Mucosa of rectum (tissue), 2 donors: ENCODE results near the gene AP2A2.

ENCODE experiments used
- H3K27ac ChIP-seq, 2 donors: one replicate each; pipeline ENCODE4 v1.7.0; 2013; ENCODE audit warnings: inconsistent platforms in 2 of 2, low read depth in 2 of 2, low read length in 2 of 2
- H3K27me3 ChIP-seq, 2 donors: one replicate each; pipeline ENCODE4 v1.7.0; 2013; ENCODE audit warnings: low read length in 2 of 2; ENCODE audit not compliant: control insufficient read depth in 2 of 2, insufficient read depth in 2 of 2
- H3K36me3 ChIP-seq, 2 donors: one replicate each; pipeline ENCODE4 v1.7.0; 2013; ENCODE audit warnings: low read length in 2 of 2; ENCODE audit not compliant: control insufficient read depth in 2 of 2, insufficient read depth in 2 of 2
- H3K4me1 ChIP-seq, 2 donors: one replicate each; pipeline ENCODE4 v1.7.0; 2013; ENCODE audit warnings: low read length in 2 of 2, mild to moderate bottlenecking in 1 of 2; ENCODE audit not compliant: control insufficient read depth in 2 of 2, insufficient read depth in 2 of 2
- H3K4me3 ChIP-seq, 2 donors: one replicate each; pipeline ENCODE4 v1.7.0; 2013; ENCODE audit warnings: low read length in 2 of 2
- H3K9ac ChIP-seq, 2 donors: one replicate each; pipeline ENCODE4 v1.7.0; 2013; ENCODE audit warnings: low read length in 2 of 2, low read depth in 1 of 2, mild to moderate bottlenecking in 1 of 2
- H3K9me3 ChIP-seq, 2 donors: one replicate each; pipeline ENCODE4 v1.7.0; 2013; ENCODE audit warnings: low read length in 2 of 2; ENCODE audit not compliant: control insufficient read depth in 2 of 2
- donor health status: healthy.
- donor health status: Normal muscosa, but diverticular disease.

Gene AP2A2

GRCh38 chr11:898540-899190, 27.0 kb upstream of the AP2A2 start:
- no peak overlapping the region for H3K27ac ChIP-seq
- H3K27me3 ChIP-seq = no peaks in the 10 kb centered on the region
- H3K36me3 ChIP-seq = peaks cover 26 to 48% of the 10 kb centered on the region in 2 donors
- no peaks in the 10 kb centered on the region for H3K9me3 ChIP-seq
- H3K4me1 ChIP-seq = peaks cover 0 to 2% of the 10 kb centered on the region in 2 donors
- no peak overlapping the region for H3K9ac ChIP-seq
- no peak overlapping the region for H3K4me3 ChIP-seq

GRCh38 chr11:899724-900123, 25.9 kb upstream of the AP2A2 start:
- H3K9ac ChIP-seq = no peak overlapping the region

GRCh38 chr11:900545-900944, 25.1 kb upstream of the AP2A2 start:
- Histone ChIP-seq H3K36me3 (peaks cover 31 to 58% of the 10 kb centered on the region in 2 donors), H3K9me3 (no peaks in the 10 kb centered on the region), H3K4me3 (no peak overlapping the region), H3K27me3 (no peaks in the 10 kb centered on the region), H3K9ac (no peak overlapping the region), H3K4me1 (peaks cover 0 to 2% of the 10 kb centered on the region in 2 donors), H3K27ac (no peak overlapping the region)

More at GRCh38 chr11:899724-900123, 25.9 kb upstream of the AP2A2 start:
- H3K27me3 ChIP-seq = no peaks in the 10 kb centered on the region
- no peak overlapping the region for H3K27ac ChIP-seq
- peaks cover 0 to 2% of the 10 kb centered on the region in 2 donors for H3K4me1 ChIP-seq
- H3K4me3 ChIP-seq = no peak overlapping the region
- H3K9me3 ChIP-seq = no peaks in the 10 kb centered on the region
- peaks cover 31 to 58% of the 10 kb centered on the region in 2 donors for H3K36me3 ChIP-seq

GRCh38 chr11:901452-902061, 24.1 kb upstream of the AP2A2 start:
- no peaks in the 10 kb centered on the region for H3K27me3 ChIP-seq
- H3K9ac ChIP-seq = no peak overlapping the region
- peaks cover 31 to 58% of the 10 kb centered on the region in 2 donors for H3K36me3 ChIP-seq
- no peak overlapping the region for H3K4me3 ChIP-seq
- no peaks in the 10 kb centered on the region for H3K9me3 ChIP-seq
- H3K27ac ChIP-seq = no peak overlapping the region
- H3K4me1 ChIP-seq = peaks cover 0 to 2% of the 10 kb centered on the region in 2 donors

DNA sequence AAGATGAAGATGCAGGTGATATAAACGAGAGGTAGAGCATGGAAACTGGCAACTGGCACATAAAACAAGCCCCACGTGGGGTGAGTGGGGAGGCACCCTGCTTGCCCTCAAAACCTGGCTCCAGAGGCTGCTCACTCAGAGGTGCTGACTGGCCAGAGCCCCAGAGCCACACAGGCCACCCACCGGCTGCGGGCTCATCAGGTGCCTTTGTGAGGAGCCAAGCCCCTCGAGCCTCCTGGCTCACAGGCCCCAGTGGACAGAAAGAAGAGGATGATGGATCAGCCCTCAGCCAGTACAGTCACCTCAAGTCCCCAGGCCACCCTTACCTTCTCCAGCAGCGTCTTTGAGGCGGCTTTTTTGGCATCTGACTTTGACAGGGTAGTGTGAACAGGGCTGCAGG, 21.3 kb upstream of the AP2A2 start:
- Histone ChIP-seq H3K27ac (no peak overlapping the region), H3K9me3 (no peaks in the 10 kb centered on the region), H3K36me3 (peaks cover 28 to 57% of the 10 kb centered on the region in 2 donors), H3K4me3 (no peak overlapping the region), H3K9ac (no peak overlapping the region), H3K27me3 (no peaks in the 10 kb centered on the region), H3K4me1 (peaks cover 0 to 1% of the 10 kb centered on the region in 2 donors)

DNA sequence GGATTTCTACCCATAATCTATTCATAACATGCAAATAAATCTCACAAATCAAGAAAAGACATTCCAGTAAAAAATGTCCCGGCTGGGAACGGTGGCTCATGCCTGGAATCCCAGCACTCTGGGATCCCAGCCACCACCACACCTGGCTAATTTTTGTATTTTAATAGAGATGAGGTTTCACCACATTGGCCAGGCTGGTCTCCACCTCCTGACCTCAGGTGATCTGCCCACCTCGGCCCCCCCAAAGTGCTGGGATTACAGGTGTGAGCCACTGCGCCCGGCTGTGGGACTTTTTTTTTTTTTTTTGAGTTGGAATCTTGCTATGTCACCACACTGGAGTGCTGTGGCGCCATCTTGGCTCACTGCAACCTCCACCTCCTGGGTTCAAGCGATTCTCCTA, 19.7 kb upstream of the AP2A2 start:
- no peaks in the 10 kb centered on the region for H3K9me3 ChIP-seq
- H3K27me3 ChIP-seq = no peaks in the 10 kb centered on the region
- H3K9ac ChIP-seq = no peak overlapping the region
- H3K4me1 ChIP-seq = peaks cover 8% of the 10 kb centered on the region in 2 donors
- H3K4me3 ChIP-seq = no peak overlapping the region
- H3K27ac ChIP-seq = no peak overlapping the region
- peaks cover 23 to 42% of the 10 kb centered on the region in 2 donors for H3K36me3 ChIP-seq

- no peak overlapping the region for H3K4me3 ChIP-seq
- no peak overlapping the region for H3K9ac ChIP-seq
- peaks cover 12 to 13% of the 10 kb centered on the region in 2 donors for H3K4me1 ChIP-seq
- H3K27ac ChIP-seq = no peak overlapping the region
- H3K9me3 ChIP-seq = no peaks in the 10 kb centered on the region
- H3K36me3 ChIP-seq = peaks cover 9 to 25% of the 10 kb centered on the region in 2 donors
- H3K27me3 ChIP-seq = no peaks in the 10 kb centered on the region
These were observed 18.0 kb upstream of the AP2A2 start for GRCh38 chr11:907668-908067.

GRCh38 chr11:908273-908672, 17.4 kb upstream of the AP2A2 start:
- Histone ChIP-seq H3K9ac (no peak overlapping the region), H3K27ac (no peak overlapping the region), H3K9me3 (no peaks in the 10 kb centered on the region), H3K27me3 (no peaks in the 10 kb centered on the region), H3K36me3 (peaks cover 5 to 19% of the 10 kb centered on the region in 2 donors), H3K4me1 (peaks cover 12 to 13% of the 10 kb centered on the region in 2 donors), H3K4me3 (no peak overlapping the region)

DNA sequence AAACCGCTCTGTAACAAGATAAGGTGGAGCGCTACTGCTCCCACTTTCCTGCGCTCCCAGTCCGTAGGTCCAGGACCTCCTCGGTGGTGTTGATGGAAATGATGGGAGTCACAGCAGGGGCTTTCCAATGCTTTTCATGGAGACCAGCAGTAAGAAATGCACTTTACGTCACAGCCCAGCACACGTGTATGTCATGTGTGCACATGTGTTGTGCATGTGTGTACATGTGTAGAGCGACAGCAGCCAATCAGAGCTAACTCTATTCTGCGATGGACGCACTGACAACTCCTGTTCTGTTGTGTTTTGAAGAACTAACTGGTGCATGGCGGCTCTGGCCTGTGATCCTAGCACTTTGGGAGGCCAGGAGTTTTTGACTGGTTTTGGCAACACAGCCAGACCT, 16.3 kb upstream of the AP2A2 start:
- Histone ChIP-seq H3K9me3 (no peaks in the 10 kb centered on the region), H3K36me3 (peaks cover 0 to 12% of the 10 kb centered on the region in 2 donors), H3K9ac (no peak overlapping the region), H3K27me3 (no peaks in the 10 kb centered on the region), H3K27ac (no peak overlapping the region), H3K4me3 (peak overlapping the region in 1 of 2 donors; percentile 76), H3K4me1 (peaks cover 12 to 13% of the 10 kb centered on the region in 2 donors)

DNA sequence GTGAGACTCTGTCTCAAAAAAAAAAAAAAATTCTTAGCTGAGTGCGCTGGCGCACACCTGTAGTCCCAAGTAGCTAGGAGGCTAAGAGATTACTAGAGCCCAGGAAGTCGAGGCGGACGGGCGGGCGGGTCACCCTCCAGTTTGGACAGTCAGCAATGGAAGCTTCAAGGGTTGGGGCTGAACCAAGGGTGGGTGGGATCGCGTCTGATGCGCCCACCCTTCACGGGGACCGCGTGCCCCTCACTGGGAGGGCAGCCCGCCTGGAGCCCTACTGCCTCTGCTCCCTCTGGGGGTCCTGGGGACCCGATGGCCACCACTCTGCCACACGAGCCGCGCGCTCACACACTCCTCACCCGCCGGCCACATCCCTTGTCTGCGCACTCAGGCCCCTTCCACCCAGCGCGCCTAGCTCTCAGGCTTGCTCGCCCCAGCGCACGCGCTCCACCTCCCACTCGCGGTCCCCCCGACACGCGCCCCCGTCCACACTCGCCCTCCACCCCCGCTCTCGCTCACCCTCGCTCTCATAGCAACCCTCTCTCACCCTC, 15.6 kb upstream of the AP2A2 start:
- peaks cover 0 to 8% of the 10 kb centered on the region in 2 donors for H3K36me3 ChIP-seq
- peaks cover 12 to 13% of the 10 kb centered on the region in 2 donors for H3K4me1 ChIP-seq
- H3K4me3 ChIP-seq = peak overlapping the region; percentile 76 to 85
- peak overlapping the region; percentile 22 to 38 for H3K27ac ChIP-seq
- peak overlapping the region; percentile 60 to 83 for H3K9ac ChIP-seq
- no peaks in the 10 kb centered on the region for H3K27me3 ChIP-seq
- H3K9me3 ChIP-seq = no peaks in the 10 kb centered on the region
